GM12864 (cell line): ENCODE measurements around the gene TFCP2.
A peak's percentile ranks its signal among the peaks of the same experiment; 100 is the strongest.

Experiments used
- DNase-seq: peaks from one replicate; pipeline ENCODE4 v3.0.0-alpha.2; 2011; ENCODE audit warnings: low read depth
- H3K4me3 ChIP-seq: 2 replicates; pipeline ENCODE4 v1.5.1; 2011; ENCODE audit warnings: mild to moderate bottlenecking, low read depth, low read length, control low read depth
- TF ChIP-seq, protein P1 (sequence below): IDR thresholded peaks from 2 replicates; pipeline ENCODE4 v1.5.1; 2011; ENCODE audit warnings: low read depth, mild to moderate bottlenecking, moderate library complexity, low read length, control low read depth, inconsistent platforms; ENCODE audit errors: missing control alignments

The TFCP2 gene

GRCh38 chr12:51217133-51217967, 44.4 kb upstream of the TFCP2 start:
- peak; percentile 5 for DNase-seq
- TF ChIP-seq, protein P1, sequence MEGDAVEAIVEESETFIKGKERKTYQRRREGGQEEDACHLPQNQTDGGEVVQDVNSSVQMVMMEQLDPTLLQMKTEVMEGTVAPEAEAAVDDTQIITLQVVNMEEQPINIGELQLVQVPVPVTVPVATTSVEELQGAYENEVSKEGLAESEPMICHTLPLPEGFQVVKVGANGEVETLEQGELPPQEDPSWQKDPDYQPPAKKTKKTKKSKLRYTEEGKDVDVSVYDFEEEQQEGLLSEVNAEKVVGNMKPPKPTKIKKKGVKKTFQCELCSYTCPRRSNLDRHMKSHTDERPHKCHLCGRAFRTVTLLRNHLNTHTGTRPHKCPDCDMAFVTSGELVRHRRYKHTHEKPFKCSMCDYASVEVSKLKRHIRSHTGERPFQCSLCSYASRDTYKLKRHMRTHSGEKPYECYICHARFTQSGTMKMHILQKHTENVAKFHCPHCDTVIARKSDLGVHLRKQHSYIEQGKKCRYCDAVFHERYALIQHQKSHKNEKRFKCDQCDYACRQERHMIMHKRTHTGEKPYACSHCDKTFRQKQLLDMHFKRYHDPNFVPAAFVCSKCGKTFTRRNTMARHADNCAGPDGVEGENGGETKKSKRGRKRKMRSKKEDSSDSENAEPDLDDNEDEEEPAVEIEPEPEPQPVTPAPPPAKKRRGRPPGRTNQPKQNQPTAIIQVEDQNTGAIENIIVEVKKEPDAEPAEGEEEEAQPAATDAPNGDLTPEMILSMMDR: peak; percentile 38
- H3K4me3 ChIP-seq: peak overlapping the region; percentile 72

GRCh38 chr12:51216642-51217041, 43.7 kb upstream of the TFCP2 start:
- TF ChIP-seq, protein P1: no peak
- peak overlapping the region; percentile 72; the same call in 1 of the 2 replicates for H3K4me3 ChIP-seq
- DNase-seq: no peak

GRCh38 chr12:51214895-51215294, 42.0 kb upstream of the TFCP2 start:
- no peak overlapping the region for H3K4me3 ChIP-seq
- TF ChIP-seq, protein P1: no peak
- DNase-seq: no peak

DNA sequence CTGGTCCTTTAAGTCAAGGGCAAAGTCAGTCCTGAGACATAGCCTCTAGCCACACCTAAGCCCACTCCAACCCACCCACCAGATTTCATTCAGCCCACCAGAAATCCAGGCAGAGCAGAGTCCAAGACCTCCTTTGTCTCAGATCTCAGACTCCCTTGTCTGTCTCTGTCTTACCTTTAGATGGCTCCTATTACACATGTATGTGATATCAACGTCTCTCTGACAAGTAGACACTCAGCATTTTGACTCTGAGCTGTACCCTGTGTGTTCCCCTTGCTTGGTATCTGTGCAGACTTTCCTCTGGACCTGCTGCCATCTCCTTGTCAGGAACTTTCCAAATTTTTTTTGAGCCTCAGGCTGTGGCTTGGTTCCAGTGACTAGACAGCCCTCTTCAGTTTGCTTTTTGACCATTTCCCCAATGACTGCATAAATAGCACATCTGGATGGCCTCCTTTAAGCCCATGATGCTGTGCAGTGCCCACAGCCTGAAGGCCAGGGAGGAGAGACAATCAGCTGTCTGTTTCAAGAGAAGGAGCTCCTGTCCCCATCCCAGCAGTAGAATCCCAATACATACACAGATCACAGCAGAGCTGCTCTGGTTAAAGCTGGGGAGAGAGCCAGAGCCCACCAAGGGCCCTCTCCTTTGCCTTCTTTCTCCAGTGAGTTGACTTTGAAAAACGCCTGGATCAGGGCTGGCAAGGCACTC, 37.9 kb upstream of the TFCP2 start:
- no peak overlapping the region for H3K4me3 ChIP-seq
- no peak for DNase-seq
- TF ChIP-seq, protein P1: no peak

DNA sequence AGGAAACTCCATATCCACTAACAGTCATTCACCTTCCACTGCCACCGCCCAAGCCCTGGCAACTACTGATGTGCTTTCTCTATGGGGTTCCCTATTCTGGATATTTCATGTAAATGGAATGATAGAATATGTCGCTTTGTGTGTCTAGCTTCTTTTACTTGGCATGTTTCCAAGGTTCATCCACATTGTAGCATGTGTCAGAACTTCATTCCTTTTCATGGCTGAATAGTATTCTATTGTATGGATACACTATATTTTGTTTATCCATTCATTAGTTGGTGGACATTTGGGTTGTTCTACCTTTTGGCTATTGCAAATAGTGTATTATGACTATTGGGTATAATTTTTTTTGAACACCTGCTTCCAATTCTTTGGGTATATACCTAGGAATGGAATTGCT, 36.3 kb upstream of the TFCP2 start:
- TF ChIP-seq, protein P1: no peak
- no peak overlapping the region for H3K4me3 ChIP-seq
- DNase-seq: no peak

DNA sequence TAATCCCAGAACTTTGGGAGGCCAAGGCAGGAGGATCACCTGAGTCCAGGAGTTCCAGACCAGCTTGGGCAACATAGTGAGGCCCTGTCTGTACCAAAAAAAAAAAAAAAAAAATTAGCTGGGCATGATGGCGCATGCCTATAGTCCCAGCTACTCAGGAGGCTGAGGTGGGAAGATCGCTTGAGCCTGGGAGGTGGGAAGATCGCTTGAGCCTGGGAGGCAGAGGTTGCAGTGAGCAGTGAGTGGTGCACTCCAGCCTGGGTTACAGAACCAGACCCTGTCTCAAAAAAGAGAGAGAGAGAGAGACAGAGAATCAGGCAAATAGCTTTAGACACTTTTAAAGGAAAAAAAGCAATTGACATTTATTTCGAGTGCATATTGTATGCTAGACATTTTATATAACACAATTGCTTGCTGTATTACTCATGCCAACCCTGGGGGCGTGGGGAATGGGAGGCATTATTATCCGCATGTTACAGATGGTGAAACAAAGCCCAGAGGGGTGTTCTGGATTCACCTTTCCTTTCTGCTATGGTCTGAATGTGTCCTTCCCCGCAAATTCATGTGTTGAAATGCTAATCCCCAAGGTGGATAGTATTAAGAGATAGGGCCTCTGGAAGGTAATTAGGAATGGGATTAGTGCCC, 35.2 kb upstream of the TFCP2 start:
- no peak overlapping the region for H3K4me3 ChIP-seq
- TF ChIP-seq, protein P1: no peak
- no peak for DNase-seq
